ENCODE data around the gene KANK4.

The KANK4 gene

GRCh38 chr1:62187548-62187947 lies 131.7 kb downstream of the KANK4 start:
- no peak for ATAC-seq (replicated peaks)
- Mint-ChIP-seq H3K4me1 (no peaks in the 10 kb centered on the region), H3K36me3 (no peaks in the 10 kb centered on the region), H3K27ac (no peak overlapping the region), H3K4me3 (no peak overlapping the region), H3K9me3 (no peaks in the 10 kb centered on the region), H3K27me3 (peaks cover under 1 to 16% of the 10 kb centered on the region in 2 donors)
- no peak for DNase-seq
